ENCODE measurements around the gene LGALS9B.
"Not testable (repeated sequence)": the region's sequence is repeated elsewhere in the genome, so short reads cannot be mapped to it uniquely, and the experiment has no call there.

The LGALS9B gene

GRCh38 chr17:20467447-20467846 is at the start of gene LGALS9B:
TSS of gene LGALS9B (minus strand) at chr17:20467539. CDS start at chr17:20467470, 69 bp downstream.
- DNase-seq (ENCODE audit: low read depth): not testable (repeated sequence)

- not testable (repeated sequence) for DNase-seq (ENCODE audit: low read depth)
Observed at GRCh38 chr17:20516986-20517385, 49.6 kb upstream of the LGALS9B start.

GRCh38 chr17:20515099-20515498 is 47.8 kb upstream of the LGALS9B start:
- DNase-seq (ENCODE audit: low read depth): not testable (repeated sequence)

GRCh38 chr17:20513539-20513938 is 46.2 kb upstream of the LGALS9B start:
- DNase-seq (ENCODE audit: low read depth): not testable (repeated sequence)

GRCh38 chr17:20512378-20512777 is 45.0 kb upstream of the LGALS9B start:
- not testable (repeated sequence) for DNase-seq (ENCODE audit: low read depth)

GRCh38 chr17:20511778-20512177 is 44.4 kb upstream of the LGALS9B start:
- not testable (repeated sequence) for DNase-seq (ENCODE audit: low read depth)

GRCh38 chr17:20505333-20505732 is 38.0 kb upstream of the LGALS9B start:
- DNase-seq (ENCODE audit: low read depth): not testable (repeated sequence)

- DNase-seq (ENCODE audit: low read depth): not testable (repeated sequence)
Observed at GRCh38 chr17:20504388-20505066, 37.2 kb upstream of the LGALS9B start.

GRCh38 chr17:20501896-20502295 is 34.6 kb upstream of the LGALS9B start:
- DNase-seq (ENCODE audit: low read depth): not testable (repeated sequence)

GRCh38 chr17:20500346-20500745 is 33.0 kb upstream of the LGALS9B start:
- DNase-seq (ENCODE audit: low read depth): not testable (repeated sequence)

- DNase-seq (ENCODE audit: low read depth): not testable (repeated sequence)
Observed at GRCh38 chr17:20495420-20495819, 28.1 kb upstream of the LGALS9B start.

GRCh38 chr17:20494735-20495134 is 27.4 kb upstream of the LGALS9B start:
- DNase-seq (ENCODE audit: low read depth): not testable (repeated sequence)

GRCh38 chr17:20494147-20494546 is 26.8 kb upstream of the LGALS9B start:
- DNase-seq (ENCODE audit: low read depth): not testable (repeated sequence)

- not testable (repeated sequence) for DNase-seq (ENCODE audit: low read depth)
Observed at GRCh38 chr17:20492971-20493370, 25.6 kb upstream of the LGALS9B start.

- not testable (repeated sequence) for DNase-seq (ENCODE audit: low read depth)
Observed at GRCh38 chr17:20492099-20492498, 24.8 kb upstream of the LGALS9B start.

GRCh38 chr17:20484930-20485329 is 17.6 kb upstream of the LGALS9B start:
- DNase-seq (ENCODE audit: low read depth): not testable (repeated sequence)

- DNase-seq (ENCODE audit: low read depth): not testable (repeated sequence)
Observed at GRCh38 chr17:20479889-20480591, 12.7 kb upstream of the LGALS9B start.

- not testable (repeated sequence) for DNase-seq (ENCODE audit: low read depth)
Observed at GRCh38 chr17:20477398-20478071, 10.2 kb upstream of the LGALS9B start.

- not testable (repeated sequence) for DNase-seq (ENCODE audit: low read depth)
Observed at GRCh38 chr17:20475137-20475831, 7.9 kb upstream of the LGALS9B start.

GRCh38 chr17:20474081-20474480 is 6.7 kb upstream of the LGALS9B start:
- not testable (repeated sequence) for DNase-seq (ENCODE audit: low read depth)

- DNase-seq (ENCODE audit: low read depth): not testable (repeated sequence)
Observed at GRCh38 chr17:20469946-20470345, 2.6 kb upstream of the LGALS9B start.

- DNase-seq (ENCODE audit: low read depth): not testable (repeated sequence)
Observed at GRCh38 chr17:20469107-20469506, 1.8 kb upstream of the LGALS9B start.
